ENCODE data around the gene PLA2G4B. TPM values are rescaled to one million over a fixed set of nuclear protein-coding genes. Genes with fewer than 3 reads are reported as not detected.

The PLA2G4B gene
- polyA plus RNA-seq, 1 donor (not counting 4 experiments of a cell fraction or from before 2014, with no cell fraction given): 8.6 TPM

GRCh38 chr15:41876689-41877088 lies 38.0 kb downstream of the PLA2G4B start:
- DNase-seq (ENCODE audit: low read depth, low spot score): no peak

GRCh38 chr15:41877631-41878354 lies 39.1 kb downstream of the PLA2G4B start:
- H3K27ac ChIP-seq (ENCODE audit: control insufficient read depth, insufficient read depth, low read length): no peak overlapping the region
- H4K20me1 ChIP-seq (ENCODE audit: control insufficient read depth, extremely low read depth, insufficient read depth, low read length): no peaks in the 10 kb centered on the region
- H3K36me3 ChIP-seq (ENCODE audit: control insufficient read depth in 2 of 2, extremely low read depth in 1 of 2, insufficient read depth in 2 of 2, low read length in 2 of 2): no peaks in the 10 kb centered on the region
- dilution Hi-C loops (cut with MboI; ENCODE audit: extremely low pct_ligation_motif_present, low sequenced_read_pairs): no loop called here
- peaks cover 27% of the 10 kb centered on the region for H3K27me3 ChIP-seq (ENCODE audit: control insufficient read depth, extremely low read depth, insufficient read depth, low read length)
- no peaks in the 10 kb centered on the region for H3K79me2 ChIP-seq (ENCODE audit: control insufficient read depth, insufficient read depth, low read length)
- no peaks in the 10 kb centered on the region for H3K9me3 ChIP-seq (ENCODE audit: control insufficient read depth, low read depth, low read length)
- H3K9me1 ChIP-seq (ENCODE audit: control insufficient read depth, extremely low read depth, insufficient read depth, low read length): no peaks in the 10 kb centered on the region
- H2AFZ ChIP-seq (ENCODE audit: control insufficient read depth, low read length): no peak overlapping the region
- H3K4me1 ChIP-seq (ENCODE audit: control insufficient read depth, extremely low read depth, insufficient read depth, low read length): peaks cover 7% of the 10 kb centered on the region
- H3K9ac ChIP-seq (ENCODE audit: control insufficient read depth, extremely low read depth, insufficient read depth, low read length): no peak overlapping the region
- DNase-seq (ENCODE audit: low read depth, low spot score): no peak
- no peak overlapping the region for H3K4me3 ChIP-seq (ENCODE audit: control insufficient read depth in 2 of 3, extremely low read depth in 1 of 3, insufficient read depth in 2 of 3, low read depth in 1 of 3, low read length in 3 of 3)
- no peak for FAIRE-seq
- no peak overlapping the region for H3K4me2 ChIP-seq (ENCODE audit: control insufficient read depth, extremely low read depth, insufficient read depth, low read depth, low read length)
- TF ChIP-seq EZH2 (IDR thresholded peaks at IDR 0.05; ENCODE audit: low read length): no peak
- no peak for TF ChIP-seq CTCF (optimal IDR thresholded peaks at IDR 0.05 in 1 of 3, IDR thresholded peaks at IDR 0.05 in 1 of 3, conservative IDR thresholded peaks at IDR 0.05 in 1 of 3; ENCODE audit: extremely low read depth in 1 of 3, insufficient read depth in 2 of 3, low read length in 3 of 3)

More at GRCh38 chr15:41876689-41877088, 38.0 kb downstream of the PLA2G4B start:
- Histone ChIP-seq H3K4me2 (ENCODE audit: control insufficient read depth, extremely low read depth, insufficient read depth, low read depth, low read length) (no peak overlapping the region), H3K4me1 (ENCODE audit: control insufficient read depth, extremely low read depth, insufficient read depth, low read length) (peaks cover 5% of the 10 kb centered on the region), H4K20me1 (ENCODE audit: control insufficient read depth, extremely low read depth, insufficient read depth, low read length) (no peaks in the 10 kb centered on the region), H3K36me3 (ENCODE audit: control insufficient read depth in 2 of 2, extremely low read depth in 1 of 2, insufficient read depth in 2 of 2, low read length in 2 of 2) (no peaks in the 10 kb centered on the region), H3K9ac (ENCODE audit: control insufficient read depth, extremely low read depth, insufficient read depth, low read length) (no peak overlapping the region), H3K9me3 (ENCODE audit: control insufficient read depth, low read depth, low read length) (no peaks in the 10 kb centered on the region), H3K27ac (ENCODE audit: control insufficient read depth, insufficient read depth, low read length) (no peak overlapping the region), H3K9me1 (ENCODE audit: control insufficient read depth, extremely low read depth, insufficient read depth, low read length) (no peaks in the 10 kb centered on the region), H3K4me3 (ENCODE audit: control insufficient read depth in 2 of 3, extremely low read depth in 1 of 3, insufficient read depth in 2 of 3, low read depth in 1 of 3, low read length in 3 of 3) (no peak overlapping the region), H3K79me2 (ENCODE audit: control insufficient read depth, insufficient read depth, low read length) (no peaks in the 10 kb centered on the region), H3K27me3 (ENCODE audit: control insufficient read depth, extremely low read depth, insufficient read depth, low read length) (peaks cover 21% of the 10 kb centered on the region), H2AFZ (ENCODE audit: control insufficient read depth, low read length) (no peak overlapping the region)
- dilution Hi-C loops (cut with MboI; ENCODE audit: extremely low pct_ligation_motif_present, low sequenced_read_pairs): no loop called here
- no peak for TF ChIP-seq EZH2 (IDR thresholded peaks at IDR 0.05; ENCODE audit: low read length)
- TF ChIP-seq CTCF (optimal IDR thresholded peaks at IDR 0.05 in 1 of 3, IDR thresholded peaks at IDR 0.05 in 1 of 3, conservative IDR thresholded peaks at IDR 0.05 in 1 of 3; ENCODE audit: extremely low read depth in 1 of 3, insufficient read depth in 2 of 3, low read length in 3 of 3): no peak
- FAIRE-seq: no peak

All from keratinocyte (primary cell).